Measurements from ENCODE around the gene VPS16.

GRCh38 chr20:2835331-2835796 is 5.2 kb upstream of the VPS16 start:
- TF ChIP-seq CTCF (IDR thresholded peaks at IDR 0.05; ENCODE audit: low read depth, low read length, poor library complexity, severe bottlenecking) (no peak), EZH2phosphoT487 (IDR thresholded peaks at IDR 0.05; ENCODE audit: borderline replicate concordance, low read length) (no peak)
